CD14-positive monocyte (primary cell): ENCODE data around the gene PI4KA. TPM values are rescaled to one million over a fixed set of nuclear protein-coding genes. Genes with fewer than 3 reads are reported as not detected.

Experiments
- DNase-seq, 3 donors: peaks; one replicate each; pipeline ENCODE4 v3.0.0-alpha.2; 2011 to 2022
- H2AFZ ChIP-seq: 2 replicates; pipeline ENCODE4 v1.6.0; 2012; ENCODE audit warnings: mild to moderate bottlenecking, low read depth, low read length, inconsistent platforms; ENCODE audit not compliant: insufficient read depth, poor library complexity, severe bottlenecking
- H3K27ac ChIP-seq, 2 donors: 1 replicate in 1 of 2; 2 replicates in 1 of 2; pipeline ENCODE4 v1.5.1; 2012 to 2013; ENCODE audit warnings: low read length in 2 of 2, control low read depth in 1 of 2, inconsistent platforms in 1 of 2, low read depth in 1 of 2, mild to moderate bottlenecking in 1 of 2
- H3K27me3 ChIP-seq, 2 donors: one replicate each; pipeline versions ENCODE4 v1.6.0 to v1.6.1; 2011 to 2013; ENCODE audit warnings: low read length in 2 of 2; ENCODE audit not compliant: control insufficient read depth in 2 of 2, insufficient read depth in 2 of 2
- H3K36me3 ChIP-seq, 2 donors: replicated peaks in 1 of 2; 1 replicate in 1 of 2; 2 replicates in 1 of 2; pipeline versions ENCODE4 v1.5.1 to v1.6.1; 2012 to 2013; ENCODE audit warnings: low read length in 2 of 2, control low read depth in 1 of 2, inconsistent platforms in 1 of 2, mild to moderate bottlenecking in 1 of 2; ENCODE audit not compliant: insufficient read depth in 2 of 2, control insufficient read depth in 1 of 2
- H3K4me1 ChIP-seq, 2 donors: 1 replicate in 1 of 2; 2 replicates in 1 of 2; pipeline versions ENCODE4 v1.5.1 to v1.6.1; 2012 to 2013; ENCODE audit warnings: low read length in 2 of 2, control low read depth in 1 of 2, inconsistent platforms in 1 of 2, mild to moderate bottlenecking in 1 of 2, moderate library complexity in 1 of 2; ENCODE audit not compliant: insufficient read depth in 2 of 2, control insufficient read depth in 1 of 2
- H3K4me2 ChIP-seq: replicated peaks from 2 replicates; pipeline ENCODE3; 2012; ENCODE audit warnings: low read length, moderate library complexity, mild to moderate bottlenecking; ENCODE audit not compliant: poor library complexity, severe bottlenecking; ENCODE audit errors: extremely low read depth
- H3K4me3 ChIP-seq, 3 experiments: fragments of 200-600 bp in 1 of 3; sonication (generic) in 1 of 3; replicated peaks in 1 of 3; 1 replicate in 2 of 3; 2 replicates in 1 of 3; pipeline ENCODE4 v1.5.1; 2011 to 2013; ENCODE audit warnings: low read length in 3 of 3, mild to moderate bottlenecking in 3 of 3, control low read depth in 2 of 3, low read depth in 2 of 3, inconsistent platforms in 1 of 3, moderate library complexity in 1 of 3
- H3K79me2 ChIP-seq: 2 replicates; pipeline ENCODE4 v1.6.0; 2012; ENCODE audit warnings: mild to moderate bottlenecking, control low read depth, inconsistent platforms, low read length, moderate library complexity; ENCODE audit not compliant: insufficient read depth
- H3K9ac ChIP-seq: 2 replicates; pipeline ENCODE4 v1.6.0; 2017; ENCODE audit warnings: low read length, mild to moderate bottlenecking; ENCODE audit not compliant: insufficient read depth, poor library complexity, severe bottlenecking
- H3K9me3 ChIP-seq, 2 donors: replicated peaks in 1 of 2; 1 replicate in 1 of 2; 2 replicates in 1 of 2; pipeline versions ENCODE4 v1.5.1 to v1.6.1; 2012 to 2013; ENCODE audit warnings: low read length in 2 of 2, control low read depth in 1 of 2; ENCODE audit not compliant: control insufficient read depth in 1 of 2, insufficient read depth in 1 of 2
- H4K20me1 ChIP-seq: 2 replicates; pipeline ENCODE4 v1.6.0; 2012; ENCODE audit warnings: mild to moderate bottlenecking, low read length, control low read depth, moderate library complexity; ENCODE audit not compliant: insufficient read depth
- H3K27ac Mint-ChIP-seq, 7 donors: one replicate each; pipeline ENCODE4 v1.8.0; 2020; ENCODE audit warnings: mild to moderate bottlenecking in 7 of 7, mixed read lengths in 7 of 7, moderate library complexity in 6 of 7, inconsistent platforms in 2 of 7
- H3K27me3 Mint-ChIP-seq, 3 donors: one replicate each; pipeline ENCODE4 v1.8.0; 2021 to 2022; ENCODE audit warnings: low read depth in 3 of 3, mild to moderate bottlenecking in 3 of 3, mixed read lengths in 3 of 3, moderate library complexity in 3 of 3, inconsistent platforms in 1 of 3
- H3K36me3 Mint-ChIP-seq, 2 donors: one replicate each; pipeline ENCODE4 v1.8.0; 2020; ENCODE audit warnings: mixed read lengths in 2 of 2, inconsistent platforms in 1 of 2, mild to moderate bottlenecking in 1 of 2
- H3K4me1 Mint-ChIP-seq: one replicate; pipeline ENCODE4 v1.8.0; 2020; ENCODE audit warnings: mild to moderate bottlenecking, mixed read lengths
- H3K4me3 Mint-ChIP-seq, 2 donors: one replicate each; pipeline ENCODE4 v1.8.0; 2020; ENCODE audit warnings: mild to moderate bottlenecking in 2 of 2, mixed read lengths in 2 of 2, moderate library complexity in 1 of 2
- H3K9me3 Mint-ChIP-seq, 7 donors: one replicate each; pipeline ENCODE4 v1.8.0; 2020 to 2022; ENCODE audit warnings: mixed read lengths in 7 of 7, mild to moderate bottlenecking in 6 of 7, moderate library complexity in 6 of 7, inconsistent platforms in 2 of 7
- CTCF ChIP-seq: fragments of 200-600 bp; IDR thresholded peaks from one replicate; pipeline ENCODE4 v1.8.0; 2022; ENCODE audit warnings: antibody characterized with exemption, mild to moderate bottlenecking
- WGBS: methylation state at CpG from one replicate; pipeline ENCODE4 v1.1.5; 2013; ENCODE audit warnings: missing lambda C conversion rate; ENCODE audit not compliant: insufficient coverage; 5-methylcytosine and 5-hydroxymethylcytosine counted together
- intact Hi-C, 2 donors: fragments of 100-400 bp; cut with micrococcal nuclease; formaldehyde crosslinking; loops; one replicate each; pipeline versions ENCODE4 v1.15.0 to v1.15.1; 2023
- polyA plus RNA-seq, 3 donors: library from polyadenylated mRNA; depleted of rRNA in 1 of 3; unstranded in 2 of 3; stranded (reverse) in 1 of 3; fragments of 300-500 nt in 2 of 3; fragments of >200 nt in 1 of 3; fragmentation: Illumina TruSeq in 2 of 3; gene quantifications; 1 replicate in 2 of 3; 2 replicates in 1 of 3; pipeline ENCODE4 v1.2.3, GENCODE V29; 2012 to 2021

PI4KA gene
- polyA plus RNA-seq, 3 donors: 22.8 to 74.4 (median 38.2) TPM

GRCh38 chr22:20777420-20778177 lies 81.0 kb downstream of the PI4KA start:
- H3K27me3 ChIP-seq: no peaks in the 10 kb centered on the region
- DNase-seq: peak in 1 of 3 donors; percentile 14
- no peaks in the 10 kb centered on the region for H3K9me3 ChIP-seq
- no peak overlapping the region for H3K9ac ChIP-seq
- H3K36me3 ChIP-seq: peaks cover 26 to 89% of the 10 kb centered on the region in 2 donors
- TF ChIP-seq CTCF: no peak
- no peaks in the 10 kb centered on the region for H4K20me1 ChIP-seq
- H2AFZ ChIP-seq: no peak overlapping the region
- Mint-ChIP-seq H3K4me1 (no peaks in the 10 kb centered on the region), H3K27ac (peak overlapping the region in 1 of 7 donors; percentile 1), H3K4me3 (no peak overlapping the region), H3K9me3 (no peaks in the 10 kb centered on the region), H3K27me3 (peaks cover 0 to 2% (median 0%) of the 10 kb centered on the region in 3 donors), H3K36me3 (peaks cover 47 to 75% of the 10 kb centered on the region in 2 donors)
- no peaks in the 10 kb centered on the region for H3K4me1 ChIP-seq
- whole genome bisulfite sequencing: no CpG with 5 or more reads among the region's 10 CpGs
- no peak overlapping the region for H3K4me3 ChIP-seq
- H3K79me2 ChIP-seq: no peaks in the 10 kb centered on the region
- intact Hi-C loops: no loop called here
- H3K4me2 ChIP-seq: no peak overlapping the region
- H3K27ac ChIP-seq: no peak overlapping the region

- Histone ChIP-seq H3K79me2 (no peaks in the 10 kb centered on the region), H3K9ac (no peak overlapping the region), H3K36me3 (peaks cover 27 to 88% of the 10 kb centered on the region in 2 donors), H3K27me3 (no peaks in the 10 kb centered on the region), H3K4me3 (no peak overlapping the region), H3K4me1 (no peaks in the 10 kb centered on the region), H2AFZ (no peak overlapping the region), H3K27ac (no peak overlapping the region), H3K4me2 (no peak overlapping the region), H4K20me1 (no peaks in the 10 kb centered on the region), H3K9me3 (no peaks in the 10 kb centered on the region)
- WGBS: 93% methylated on average over 9 of the region's 17 CpGs
- Mint-ChIP-seq H3K4me3 (no peak overlapping the region), H3K27me3 (peaks cover 0 to 2% (median 0%) of the 10 kb centered on the region in 3 donors), H3K4me1 (no peaks in the 10 kb centered on the region), H3K27ac (no peak overlapping the region), H3K9me3 (peaks cover 0 to 2% (median 0%) of the 10 kb centered on the region in 7 donors), H3K36me3 (peaks cover 49 to 78% of the 10 kb centered on the region in 2 donors)
- TF ChIP-seq CTCF: no peak
- DNase-seq: no peak
- intact Hi-C loops: no loop called here
Measured at GRCh38 chr22:20776624-20777405, 81.8 kb downstream of the PI4KA start.
